Neural progenitor cell (in vitro differentiated cells): ENCODE data around the gene JAG1. TPM values are rescaled to one million over a fixed set of nuclear protein-coding genes. Genes with fewer than 3 reads are reported as not detected.
A peak's percentile ranks its signal among the peaks of the same experiment; 100 is the strongest.

Experiments used
- DNase-seq: peaks from one replicate; pipeline ENCODE4 v3.0.0-alpha.2; 2016; ENCODE audit warnings: low spot score
- H2AFZ ChIP-seq: fragments of 200-600 bp; sonication (generic); replicated peaks from 2 replicates; pipeline ENCODE4 v1.6.1; 2016; ENCODE audit warnings: antibody characterized with exemption
- H3F3A ChIP-seq: fragments of 200-600 bp; sonication (generic); 2 replicates; pipeline ENCODE4 v1.6.1; 2016; ENCODE audit warnings: antibody characterized with exemption, low read depth
- H3K27ac ChIP-seq: fragments of 200-600 bp; sonication (generic); 2 replicates; pipeline ENCODE4 v1.5.1; 2016; ENCODE audit warnings: mild to moderate bottlenecking
- H3K27me3 ChIP-seq: fragments of 200-600 bp; sonication (generic); 2 replicates; pipeline ENCODE4 v1.6.1; 2016; ENCODE audit warnings: mild to moderate bottlenecking, moderate library complexity
- H3K36me3 ChIP-seq: fragments of 200-600 bp; sonication (generic); 2 replicates; pipeline ENCODE4 v1.5.1; 2016
- H3K4me1 ChIP-seq: fragments of 200-600 bp; sonication (generic); 2 replicates; pipeline ENCODE4 v1.6.1; 2016; ENCODE audit warnings: mixed run types
- H3K4me2 ChIP-seq: fragments of 200-600 bp; sonication (generic); 2 replicates; pipeline ENCODE4 v1.6.1; 2016
- H3K4me3 ChIP-seq: fragments of 200-600 bp; sonication (generic); 2 replicates; pipeline ENCODE4 v1.5.1; 2016
- H3K79me2 ChIP-seq: fragments of 200-600 bp; sonication (generic); 2 replicates; pipeline ENCODE4 v1.6.1; 2016; ENCODE audit warnings: low read depth
- H3K9ac ChIP-seq: fragments of 200-600 bp; sonication (generic); 2 replicates; pipeline ENCODE4 v1.6.1; 2016
- H3K9me3 ChIP-seq: fragments of 200-600 bp; sonication (generic); 2 replicates; pipeline ENCODE4 v1.5.1; 2016; ENCODE audit warnings: low read depth
- H4K20me1 ChIP-seq: fragments of 200-600 bp; sonication (generic); 2 replicates; pipeline ENCODE4 v1.6.1; 2016; ENCODE audit warnings: low read depth
- H3K27ac Mint-ChIP-seq: 3 replicates; pipeline ENCODE4 v1.8.0; 2021; ENCODE audit warnings: mixed read lengths
- H3K27me3 Mint-ChIP-seq: 2 replicates; pipeline ENCODE4 v1.8.0; 2022; ENCODE audit warnings: low read depth, mild to moderate bottlenecking, inconsistent platforms, moderate library complexity, mixed read lengths; ENCODE audit not compliant: insufficient read depth
- H3K36me3 Mint-ChIP-seq: 3 replicates; pipeline ENCODE4 v1.8.0; 2021; ENCODE audit warnings: mixed read lengths
- H3K4me1 Mint-ChIP-seq: 3 replicates; pipeline ENCODE4 v1.8.0; 2021; ENCODE audit warnings: mixed read lengths
- H3K4me3 Mint-ChIP-seq: 3 replicates; pipeline ENCODE4 v1.8.0; 2021; ENCODE audit warnings: mild to moderate bottlenecking, moderate library complexity, mixed read lengths
- H3K9me3 Mint-ChIP-seq: 3 replicates; pipeline ENCODE4 v1.8.0; 2020; ENCODE audit warnings: mixed read lengths
- CTCF ChIP-seq: fragments of 200-600 bp; sonication (generic); IDR thresholded peaks from 2 replicates; pipeline ENCODE4 v1.5.1; 2017; ENCODE audit warnings: antibody characterized with exemption, mild to moderate bottlenecking
- EZH2 ChIP-seq: fragments of 200-600 bp; sonication (generic); IDR thresholded peaks from 2 replicates; pipeline ENCODE4 v1.6.1; 2017; ENCODE audit warnings: antibody characterized with exemption, mild to moderate bottlenecking, moderate library complexity
- EZH2phosphoT487 ChIP-seq: fragments of 200-600 bp; sonication (generic); IDR thresholded peaks from 2 replicates; pipeline ENCODE4 v1.6.1; 2017; ENCODE audit warnings: antibody characterized with exemption
- total RNA-seq: library from RNA; depleted of rRNA; stranded (reverse); fragments of >200 nt; gene quantifications from 2 replicates; pipeline ENCODE4 v1.2.3, GENCODE V29; 2015; ENCODE audit warnings: low replicate concordance

JAG1 gene
- total RNA-seq, 1 donor from 2014 or later = 129 TPM

DNA sequence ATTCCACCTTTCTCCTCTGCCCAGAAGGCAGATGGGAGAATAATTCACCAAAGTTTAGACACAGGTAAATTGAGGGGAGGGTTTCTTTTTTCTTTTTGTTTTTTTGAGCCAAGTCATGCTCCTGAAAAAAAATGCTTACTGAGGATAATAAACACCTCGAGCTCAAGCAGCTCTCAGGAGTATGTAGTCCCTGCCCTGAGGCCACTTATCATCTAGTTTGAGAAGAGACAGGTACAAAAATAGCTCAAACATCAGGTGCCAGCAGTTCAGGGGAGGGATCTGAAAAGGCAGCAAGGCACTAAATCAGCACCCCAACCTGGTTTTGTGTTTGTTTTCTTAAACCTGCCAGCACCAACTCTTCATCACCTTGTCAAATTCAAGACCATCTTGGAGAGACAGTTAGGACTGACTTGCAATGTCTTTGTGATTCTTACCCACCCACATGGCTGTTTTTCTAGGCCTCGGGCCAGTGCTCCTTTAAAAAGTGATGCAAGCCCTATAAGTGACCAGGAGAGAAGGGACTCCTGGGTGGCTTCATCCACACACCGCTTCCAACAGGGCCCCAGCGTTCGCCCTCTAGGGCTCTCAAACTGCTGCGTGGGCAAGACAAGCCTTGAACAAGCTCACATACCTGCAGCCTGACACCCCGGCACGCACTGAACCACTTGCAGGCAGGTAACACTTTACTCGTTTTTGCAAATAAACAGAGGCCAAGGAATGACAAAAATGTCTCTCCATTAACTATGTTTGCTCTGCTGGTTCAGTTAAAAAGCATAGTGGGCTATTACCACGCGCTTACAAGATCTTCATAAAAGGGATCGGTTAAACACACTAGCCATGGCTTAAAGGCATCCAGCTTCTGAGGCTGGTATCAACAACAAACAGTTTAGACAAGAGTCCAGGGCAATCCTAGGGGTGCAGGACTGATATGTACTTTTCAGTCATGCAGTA lies 13.9 kb downstream of the JAG1 start:
- peaks cover 98% of the 10 kb centered on the region for H4K20me1 ChIP-seq
- H3F3A ChIP-seq = peaks cover 45% of the 10 kb centered on the region
- Mint-ChIP-seq H3K4me1 (peaks cover 88% of the 10 kb centered on the region), H3K27ac (no peak overlapping the region), H3K27me3 (peaks cover 2% of the 10 kb centered on the region), H3K36me3 (peaks cover 82% of the 10 kb centered on the region), H3K4me3 (no peak overlapping the region), H3K9me3 (no peaks in the 10 kb centered on the region)
- peaks cover 89% of the 10 kb centered on the region for H3K79me2 ChIP-seq
- H3K27ac ChIP-seq = no peak overlapping the region
- no peak overlapping the region for H2AFZ ChIP-seq
- peaks cover 11% of the 10 kb centered on the region for H3K36me3 ChIP-seq
- H3K4me1 ChIP-seq = peaks cover 56% of the 10 kb centered on the region
- TF ChIP-seq EZH2phosphoT487 = no peak
- no peak for TF ChIP-seq EZH2
- TF ChIP-seq CTCF = no peak
- H3K4me2 ChIP-seq = no peak overlapping the region
- no peaks in the 10 kb centered on the region for H3K27me3 ChIP-seq
- DNase-seq = no peak
- H3K4me3 ChIP-seq = no peak overlapping the region
- H3K9me3 ChIP-seq = no peaks in the 10 kb centered on the region
- H3K9ac ChIP-seq = no peak overlapping the region

GRCh38 chr20:10658876-10659632 lies 14.7 kb downstream of the JAG1 start:
- H3K27ac Mint-ChIP-seq = no peak overlapping the region
- H3K9me3 Mint-ChIP-seq = no peaks in the 10 kb centered on the region
- peaks cover 89% of the 10 kb centered on the region for H3K79me2 ChIP-seq
- no peaks in the 10 kb centered on the region for H3K9me3 ChIP-seq
- peaks cover 98% of the 10 kb centered on the region for H4K20me1 ChIP-seq
- no peak overlapping the region for H3K9ac ChIP-seq
- peaks cover 16% of the 10 kb centered on the region for H3K36me3 ChIP-seq
- DNase-seq = no peak
- no peak overlapping the region for H2AFZ ChIP-seq
- H3K27ac ChIP-seq = no peak overlapping the region
- no peak for TF ChIP-seq EZH2
- TF ChIP-seq EZH2phosphoT487 = no peak
- TF ChIP-seq CTCF = no peak
- peaks cover 54% of the 10 kb centered on the region for H3F3A ChIP-seq
- H3K36me3 Mint-ChIP-seq = peaks cover 80% of the 10 kb centered on the region
- H3K4me1 ChIP-seq = peaks cover 56% of the 10 kb centered on the region
- peak overlapping the region; percentile 38 for H3K4me3 Mint-ChIP-seq
- no peak overlapping the region for H3K4me3 ChIP-seq
- H3K27me3 Mint-ChIP-seq = peaks cover 6% of the 10 kb centered on the region
- no peak overlapping the region for H3K4me2 ChIP-seq
- H3K27me3 ChIP-seq = no peaks in the 10 kb centered on the region
- peaks cover 88% of the 10 kb centered on the region for H3K4me1 Mint-ChIP-seq

- no peak for TF ChIP-seq CTCF
- TF ChIP-seq EZH2phosphoT487 = no peak
- no peak for TF ChIP-seq EZH2
- Mint-ChIP-seq H3K27ac (peak overlapping the region; percentile 67), H3K27me3 (peaks cover 6% of the 10 kb centered on the region), H3K4me3 (peak overlapping the region; percentile 38), H3K9me3 (no peaks in the 10 kb centered on the region), H3K4me1 (peaks cover 89% of the 10 kb centered on the region), H3K36me3 (peaks cover 74% of the 10 kb centered on the region)
- Histone ChIP-seq H3F3A (peaks cover 56% of the 10 kb centered on the region), H3K27me3 (no peaks in the 10 kb centered on the region), H3K4me2 (peak overlapping the region; percentile 6), H4K20me1 (peaks cover 98% of the 10 kb centered on the region), H3K27ac (no peak overlapping the region), H3K4me1 (peaks cover 56% of the 10 kb centered on the region), H2AFZ (no peak overlapping the region), H3K36me3 (peaks cover 9% of the 10 kb centered on the region), H3K4me3 (no peak overlapping the region), H3K9ac (no peak overlapping the region), H3K79me2 (peaks cover 89% of the 10 kb centered on the region), H3K9me3 (no peaks in the 10 kb centered on the region)
- DNase-seq = no peak
Observed at GRCh38 chr20:10658051-10658823, 15.6 kb downstream of the JAG1 start.
